GM23338 (cell line): ENCODE results near the gene CTDSPL. TPM values are rescaled to one million over a fixed set of nuclear protein-coding genes. Genes with fewer than 3 reads are reported as not detected.

Experiments used
- ATAC-seq: fragments of 200-7000 bp; cut with Tn5 transposase; 3 replicates; pipeline ENCODE4 v1.9.1; 2020
- DNase-seq: peaks from one replicate; pipeline ENCODE4 v3.0.0-alpha.2; 2015; ENCODE audit warnings: low spot score
- H2AFZ ChIP-seq: fragments of 200-600 bp; sonication (generic); 2 replicates; pipeline ENCODE4 v1.8.0; 2016; ENCODE audit warnings: antibody characterized with exemption, mild to moderate bottlenecking, moderate library complexity
- H3F3A ChIP-seq: fragments of 200-600 bp; sonication (generic); replicated peaks from 2 replicates; pipeline ENCODE4 v1.8.0; 2017; ENCODE audit warnings: antibody characterized with exemption, mixed run types, low read depth
- H3K27ac ChIP-seq: fragments of 200-600 bp; sonication (generic); 2 replicates; pipeline ENCODE4 v1.6.1; 2016; ENCODE audit warnings: low read depth
- H3K27me3 ChIP-seq: fragments of 200-600 bp; sonication (generic); 2 replicates; pipeline ENCODE4 v1.8.0; 2016; ENCODE audit warnings: mild to moderate bottlenecking, mixed run types, moderate library complexity; ENCODE audit not compliant: insufficient read depth
- H3K36me3 ChIP-seq: fragments of 200-600 bp; sonication (generic); 2 replicates; pipeline ENCODE4 v1.8.0; 2016; ENCODE audit warnings: mild to moderate bottlenecking; ENCODE audit not compliant: insufficient read depth
- H3K4me1 ChIP-seq: fragments of 200-600 bp; sonication (generic); 2 replicates; pipeline ENCODE4 v1.8.0; 2016; ENCODE audit warnings: mild to moderate bottlenecking, moderate library complexity; ENCODE audit not compliant: insufficient read depth
- H3K4me2 ChIP-seq: fragments of 200-600 bp; sonication (generic); 2 replicates; pipeline ENCODE4 v1.7.1; 2017; ENCODE audit warnings: mixed run types
- H3K4me3 ChIP-seq: fragments of 200-600 bp; sonication (generic); 2 replicates; pipeline ENCODE4 v1.6.1; 2016; ENCODE audit warnings: mixed run types
- H3K79me2 ChIP-seq: fragments of 200-600 bp; sonication (generic); replicated peaks from 2 replicates; pipeline ENCODE4 v1.8.0; 2017; ENCODE audit warnings: mild to moderate bottlenecking; ENCODE audit not compliant: insufficient read depth
- H3K9me2 ChIP-seq: fragments of 200-600 bp; sonication (generic); 2 replicates; pipeline ENCODE4 v1.8.0; 2017; ENCODE audit not compliant: insufficient read depth
- H4K20me1 ChIP-seq: fragments of 200-600 bp; sonication (generic); replicated peaks from 2 replicates; pipeline ENCODE4 v1.8.0; 2017; ENCODE audit warnings: mild to moderate bottlenecking; ENCODE audit not compliant: insufficient read depth
- H3K27ac Mint-ChIP-seq: 2 replicates; pipeline ENCODE4 v1.8.0; 2020; ENCODE audit warnings: inconsistent platforms, mild to moderate bottlenecking, moderate library complexity, mixed read lengths
- H3K27me3 Mint-ChIP-seq: 3 replicates; pipeline ENCODE4 v1.8.0; 2022; ENCODE audit warnings: low read depth, mild to moderate bottlenecking, moderate library complexity, mixed read lengths, inconsistent platforms; ENCODE audit not compliant: insufficient read depth, poor library complexity
- H3K36me3 Mint-ChIP-seq: 3 replicates; pipeline ENCODE4 v1.8.0; 2021; ENCODE audit warnings: low read depth, mild to moderate bottlenecking, inconsistent platforms, moderate library complexity, mixed read lengths
- H3K4me1 Mint-ChIP-seq: 3 replicates; pipeline ENCODE4 v1.8.0; 2020; ENCODE audit warnings: mild to moderate bottlenecking, inconsistent platforms, mixed read lengths
- H3K4me3 Mint-ChIP-seq: 3 replicates; pipeline ENCODE4 v1.8.0; 2021; ENCODE audit warnings: moderate library complexity, mild to moderate bottlenecking, inconsistent platforms, mixed read lengths
- H3K9me3 Mint-ChIP-seq: 3 replicates; pipeline ENCODE4 v1.8.0; 2020; ENCODE audit warnings: moderate library complexity, mild to moderate bottlenecking, inconsistent platforms, mixed read lengths
- CREB1 ChIP-seq: fragments of 250-450 bp; sonication (Bioruptor Pico); IDR thresholded peaks from 2 replicates; pipeline ENCODE4 v1.5.0; 2020; ENCODE audit warnings: low read depth, mild to moderate bottlenecking, moderate library complexity
- CTCF ChIP-seq, 2 experiments: fragments of 200-600 bp in 1 of 2; sonication (generic) in 1 of 2; conservative IDR thresholded peaks; 2 replicates each; pipeline versions ENCODE4 v1.5.1 to v1.6.1; 2016 to 2017; ENCODE audit warnings: antibody characterized with exemption in 2 of 2, low read depth in 2 of 2, mild to moderate bottlenecking in 2 of 2, moderate library complexity in 1 of 2
- ETS1 ChIP-seq: IDR thresholded peaks from 2 replicates; pipeline ENCODE4 v1.6.1; 2016; ENCODE audit warnings: antibody characterized with exemption
- EZH2 ChIP-seq: fragments of 200-600 bp; sonication (generic); IDR thresholded peaks from one replicate; pipeline ENCODE4 v1.8.0; 2017; ENCODE audit warnings: antibody characterized with exemption, mild to moderate bottlenecking, low read depth; ENCODE audit not compliant: unreplicated experiment
- EZH2phosphoT487 ChIP-seq: fragments of 200-600 bp; sonication (generic); IDR thresholded peaks from one replicate; pipeline ENCODE4 v1.8.1; 2018; ENCODE audit warnings: antibody characterized with exemption; ENCODE audit not compliant: unreplicated experiment
- JUNB ChIP-seq: IDR thresholded peaks from one replicate; pipeline ENCODE4 v1.6.1; 2016; ENCODE audit warnings: antibody characterized with exemption; ENCODE audit not compliant: unreplicated experiment
- NANOG ChIP-seq: IDR thresholded peaks from 2 replicates; pipeline ENCODE4 v1.6.1; 2016; ENCODE audit warnings: antibody characterized with exemption, borderline replicate concordance
- POLR2AphosphoS5 ChIP-seq: IDR thresholded peaks from 2 replicates; pipeline ENCODE4 v1.6.1; 2016; ENCODE audit warnings: antibody characterized with exemption, low read depth
- REST ChIP-seq: IDR thresholded peaks from one replicate; pipeline ENCODE4 v1.6.1; 2018; ENCODE audit warnings: antibody characterized with exemption; ENCODE audit not compliant: unreplicated experiment
- ZNF114 ChIP-seq: fragments of 250-450 bp; sonication (Bioruptor Pico); IDR thresholded peaks from 2 replicates; pipeline ENCODE4 v1.5.0; 2020; ENCODE audit warnings: mild to moderate bottlenecking, moderate library complexity
- ZNF331 ChIP-seq: fragments of 250-450 bp; sonication (Bioruptor Pico); IDR thresholded peaks from 2 replicates; pipeline ENCODE4 v1.5.0; 2020; ENCODE audit warnings: low read depth, mild to moderate bottlenecking, moderate library complexity
- polyA plus RNA-seq: library from polyadenylated mRNA; unstranded; fragments of >200 nt; fragmentation: Nextera tagmentation; extraction: Ambion mirVana; gene quantifications from 2 replicates; pipeline ENCODE4 v1.2.1, GENCODE V29; 2016
- total RNA-seq: library from RNA; depleted of rRNA; stranded (reverse); fragments of >200 nt; shearing (Covaris generic); gene quantifications from 2 replicates; pipeline ENCODE4 v1.2.3, GENCODE V29; 2014

The CTDSPL gene
- total and polyA plus RNA-seq, 2 experiments from 2014 or later, result 23.2 to 42.0 TPM

- H3K36me3 Mint-ChIP-seq, result peaks cover 5% of the 10 kb centered on the region; the same call in 1 of the 3 replicates
- peaks cover 5% of the 10 kb centered on the region; the same call in 1 of the 2 replicates for H4K20me1 ChIP-seq
- DNase-seq, result peak; percentile 49
- H3K27me3 ChIP-seq, result peaks cover 11% of the 10 kb centered on the region
- no peaks in the 10 kb centered on the region for H3K9me2 ChIP-seq
- H3K4me2 ChIP-seq, result peak overlapping the region; percentile 90
- no peaks in the 10 kb centered on the region for H3F3A ChIP-seq
- peaks cover 26% of the 10 kb centered on the region for H3K4me1 ChIP-seq
- TF ChIP-seq EZH2phosphoT487 (no peak), POLR2AphosphoS5 (no peak), ZNF114 (no peak), ZNF331 (CRISPR knock-in tag) (no peak), REST (no peak), ETS1 (no peak), JUNB (no peak), CREB1 (CRISPR knock-in tag) (no peak), EZH2 (no peak), CTCF (conservative IDR thresholded peaks at IDR 0.05; ENCODE audit: low read depth in 2 of 2) (no peak), NANOG (no peak)
- H3K27ac ChIP-seq, result no peak overlapping the region
- peaks cover 59% of the 10 kb centered on the region for H3K79me2 ChIP-seq
- peak overlapping the region; percentile 85 for H3K4me3 ChIP-seq
- peaks cover 29% of the 10 kb centered on the region for H3K27me3 Mint-ChIP-seq
- peaks cover 5% of the 10 kb centered on the region; the same call in 2 of the 3 replicates for H3K9me3 Mint-ChIP-seq
- H2AFZ ChIP-seq, result no peak overlapping the region; the same call in 1 of the 2 replicates
- H3K4me1 Mint-ChIP-seq, result peaks cover 23% of the 10 kb centered on the region
- no peak overlapping the region for H3K27ac Mint-ChIP-seq
- no peaks in the 10 kb centered on the region for H3K36me3 ChIP-seq
- H3K4me3 Mint-ChIP-seq, result peak overlapping the region; percentile 82
- ATAC-seq, result peak; percentile 1; the same call in 1 of the 3 replicates
These were observed 1.5 kb downstream of the CTDSPL start for GRCh38 chr3:37862903-37863815.
